Smooth muscle cell of the brain vasculature (primary cell): ENCODE data around the gene KLK14.
A peak's percentile ranks its signal among the peaks of the same experiment; 100 is the strongest.

Source experiments
- DNase-seq: peaks from one replicate; pipeline ENCODE4 v3.0.0-alpha.2; 2012; ENCODE audit warnings: low read depth, low spot score

The KLK14 gene

DNA sequence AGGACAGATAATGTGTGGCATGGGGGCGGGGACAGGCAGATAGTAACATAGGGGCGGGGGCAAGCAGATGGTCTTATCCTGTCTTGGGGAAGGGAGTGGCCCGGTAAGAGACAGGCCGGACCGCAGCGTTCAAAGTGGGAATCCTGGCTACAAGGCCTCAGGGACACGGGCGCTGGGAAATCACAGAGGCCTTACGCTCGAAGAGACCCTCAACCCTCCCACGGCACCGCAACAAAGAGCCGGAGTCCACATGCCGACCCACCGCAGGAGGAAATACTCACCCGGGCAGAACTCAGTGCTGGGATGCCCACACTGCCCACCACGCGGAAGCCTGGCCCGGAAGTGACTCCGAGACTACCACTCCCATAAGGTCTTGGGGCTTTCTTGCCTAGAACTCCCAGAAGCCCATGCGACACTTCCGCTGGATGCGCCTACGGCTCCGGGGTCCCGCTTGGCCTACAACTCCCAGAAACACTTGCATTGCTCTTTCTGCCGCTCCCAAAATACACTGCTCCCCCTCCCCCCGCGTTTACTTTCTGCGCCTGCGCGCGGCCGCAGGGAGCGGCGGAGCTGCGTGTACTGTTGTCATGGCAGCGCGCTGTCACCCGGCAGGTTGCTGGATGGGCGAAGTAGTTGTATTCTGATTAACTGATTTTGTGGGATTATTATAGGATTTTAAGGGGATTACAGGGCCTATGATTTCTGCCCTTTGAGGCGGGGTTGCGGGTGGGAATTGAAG, 25.5 kb upstream of the KLK14 start, which contains the start of gene CTU1:
CTU1 (minus strand) TSS at position 344 of the 739 bp plus-strand sequence. CDS start 3,840 bp downstream, outside the sequence.
- peak; percentile 98 for DNase-seq

DNA sequence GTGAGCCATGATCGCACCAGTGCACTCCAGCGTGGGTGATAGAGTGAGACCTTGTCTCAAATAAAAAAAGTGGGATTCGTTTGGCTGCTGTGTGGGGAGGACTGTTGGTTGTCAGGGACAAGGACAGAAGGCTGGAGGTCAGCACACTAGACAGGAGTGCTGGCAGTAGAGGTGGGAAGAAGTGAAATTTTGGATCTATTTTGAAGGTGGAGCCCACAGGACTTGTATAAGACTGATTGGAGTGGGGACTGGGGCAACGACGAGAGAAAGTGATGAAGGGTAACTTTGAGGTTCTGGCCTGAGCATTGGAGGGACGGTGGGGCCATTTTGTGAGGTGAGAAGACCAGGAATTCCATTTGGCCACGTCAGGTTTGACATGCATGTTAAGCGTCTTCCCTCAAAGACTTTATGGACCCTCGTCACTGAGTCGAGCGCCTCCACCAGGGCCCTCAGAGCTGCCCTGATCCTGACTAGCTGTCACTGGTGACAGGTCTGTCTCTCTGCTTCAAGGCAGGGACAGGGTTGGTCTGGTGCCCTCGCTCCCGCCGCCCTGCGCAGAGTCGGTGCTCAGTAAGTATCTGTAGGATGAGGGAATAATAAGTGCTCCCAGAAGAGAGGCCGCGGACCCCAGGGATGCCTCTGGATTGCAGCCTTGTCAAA, 24.8 kb upstream of the KLK14 start:
- DNase-seq, result no peak

DNA sequence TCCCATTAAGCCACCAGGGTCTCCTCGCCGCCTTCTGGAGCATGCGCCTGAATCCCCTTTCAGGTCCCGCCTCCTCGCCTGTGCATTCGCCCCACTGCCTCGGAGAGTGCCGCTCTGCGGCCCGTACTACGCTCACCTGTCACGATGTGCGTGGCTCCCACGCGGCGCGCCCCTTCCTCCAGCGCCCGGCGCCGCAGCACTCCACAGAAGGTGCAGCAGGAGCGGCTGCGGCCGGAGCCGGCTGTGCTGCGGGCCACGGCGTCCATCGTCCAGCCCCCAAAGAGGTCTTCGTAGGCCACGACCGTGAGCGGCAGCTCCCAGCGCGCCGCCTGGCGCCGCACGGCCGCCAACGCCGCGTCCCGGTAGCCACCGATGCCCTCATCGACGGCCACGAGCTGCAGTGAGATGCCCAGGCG, 21.2 kb upstream of the KLK14 start:
- DNase-seq, result no peak

DNA sequence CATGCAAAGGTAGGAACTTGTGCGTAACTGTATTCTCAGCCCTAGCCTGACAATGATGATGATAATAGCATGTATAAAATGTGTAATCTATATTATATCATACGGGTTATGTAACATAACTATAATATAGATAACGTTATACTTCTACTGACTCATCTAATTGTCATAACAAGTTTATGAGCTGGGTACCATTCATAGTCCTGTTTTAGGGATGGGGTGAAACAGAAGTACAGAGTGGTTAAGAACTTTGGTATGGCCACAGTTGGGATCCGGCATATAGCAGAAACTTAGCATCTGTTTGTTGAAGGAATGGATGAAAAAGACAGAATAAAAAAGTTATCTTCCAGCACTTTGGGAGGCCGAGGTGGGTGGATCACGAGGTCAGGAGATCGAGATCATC, 20.3 kb upstream of the KLK14 start:
- DNase-seq, result no peak

DNA sequence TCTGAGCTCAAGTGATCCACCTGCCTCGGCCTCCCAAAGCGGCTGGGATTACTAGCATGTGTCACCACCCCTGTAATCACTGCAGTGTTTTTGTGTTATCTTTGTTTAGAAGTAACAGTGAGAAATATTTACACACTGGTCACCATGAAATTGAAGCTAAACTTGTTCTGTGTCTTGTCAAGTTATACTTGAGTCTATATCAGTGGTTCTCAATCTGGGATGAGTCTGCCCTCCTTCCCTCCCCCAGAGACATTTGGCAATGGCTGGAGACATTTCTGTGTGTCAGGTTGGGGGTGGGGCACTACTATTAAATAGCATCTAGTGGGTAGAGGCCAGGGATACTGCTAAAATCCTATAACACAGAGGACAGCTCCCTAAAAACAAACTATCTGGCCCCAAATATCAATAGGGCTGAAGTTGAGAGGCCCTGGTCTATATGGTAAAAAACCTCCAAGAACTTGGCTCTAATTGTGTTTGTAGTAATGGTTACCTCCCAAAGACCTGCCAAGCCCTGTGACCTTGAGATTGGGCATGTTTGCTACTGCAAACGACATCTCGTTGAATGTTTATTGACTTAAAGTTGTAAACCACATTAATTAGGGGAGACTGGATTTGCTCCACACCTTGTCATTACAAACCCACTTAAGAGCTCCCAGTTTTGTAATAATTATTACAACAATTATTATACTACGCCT, 18.6 kb upstream of the KLK14 start:
- no peak for DNase-seq

DNA sequence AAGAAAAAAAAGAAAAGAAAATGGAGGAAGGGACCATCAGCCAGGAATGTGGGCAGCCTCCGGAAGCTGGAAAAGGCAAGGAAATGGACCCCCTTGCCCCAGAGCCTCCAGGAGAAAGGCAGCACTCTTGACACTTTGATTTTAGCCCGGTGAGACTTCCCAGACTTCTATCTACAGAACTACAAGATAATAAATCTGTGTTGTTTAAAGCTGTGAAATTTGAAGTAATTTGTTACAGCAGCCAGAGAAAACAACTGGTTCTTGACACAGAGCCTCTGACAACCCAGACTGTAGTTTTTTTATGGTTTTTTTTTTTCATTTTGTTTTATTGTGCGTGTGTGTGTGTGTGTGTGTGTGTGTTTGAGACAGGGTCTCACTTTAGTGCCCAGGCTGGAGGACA, 17.9 kb upstream of the KLK14 start:
- no peak for DNase-seq

DNA sequence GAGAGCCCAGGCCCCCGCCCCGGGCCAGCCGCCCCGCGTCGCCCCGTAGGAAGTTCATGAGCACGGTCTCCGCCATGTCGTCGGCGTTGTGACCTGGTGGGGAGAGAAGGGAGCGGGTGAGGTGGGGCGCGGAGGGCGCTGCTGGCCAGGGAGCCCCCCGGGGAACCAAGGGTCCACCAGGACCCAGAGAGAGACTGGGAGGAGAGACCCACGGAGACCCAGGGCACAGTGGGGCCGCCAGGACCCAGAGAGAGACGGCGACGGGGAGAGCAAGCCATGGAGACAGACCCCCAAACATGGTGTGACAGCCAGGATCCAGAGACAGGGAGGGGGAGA, 16.3 kb upstream of the KLK14 start:
- no peak for DNase-seq

DNA sequence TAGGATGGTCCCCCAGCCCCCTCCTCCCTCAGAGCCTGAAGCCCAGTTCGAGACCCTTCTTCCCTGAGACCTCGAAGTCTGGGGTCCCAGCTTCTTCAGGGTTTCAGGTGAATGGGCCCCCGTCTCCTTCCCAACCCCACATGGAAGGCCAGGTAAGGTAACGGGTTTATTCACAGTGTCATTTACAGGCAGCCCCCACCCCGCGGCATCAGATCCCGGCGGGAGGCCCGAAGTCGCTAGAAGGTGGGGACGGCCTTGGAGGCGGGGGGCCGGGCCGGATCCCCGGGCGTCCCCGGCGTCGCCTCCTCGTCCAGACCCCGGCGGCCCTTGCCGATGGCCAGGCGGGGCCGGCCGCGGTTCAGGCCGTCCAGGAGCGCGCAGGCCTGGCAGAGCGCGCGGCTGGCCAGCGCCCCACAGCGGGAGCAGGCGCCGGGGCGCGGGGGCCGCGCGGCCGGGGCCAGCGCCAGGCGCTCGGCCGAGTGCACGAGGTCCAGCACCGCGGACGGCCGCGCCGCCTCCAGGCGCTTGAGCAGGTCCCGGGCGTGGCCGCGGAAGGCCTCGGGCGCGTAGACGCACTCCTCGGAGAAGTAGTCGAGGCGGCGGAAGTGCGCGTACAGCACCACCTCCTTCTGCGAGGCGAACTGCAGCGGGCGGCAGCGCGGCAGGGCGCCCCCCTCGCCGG, 15.8 kb upstream of the KLK14 start:
- no peak for DNase-seq

DNA sequence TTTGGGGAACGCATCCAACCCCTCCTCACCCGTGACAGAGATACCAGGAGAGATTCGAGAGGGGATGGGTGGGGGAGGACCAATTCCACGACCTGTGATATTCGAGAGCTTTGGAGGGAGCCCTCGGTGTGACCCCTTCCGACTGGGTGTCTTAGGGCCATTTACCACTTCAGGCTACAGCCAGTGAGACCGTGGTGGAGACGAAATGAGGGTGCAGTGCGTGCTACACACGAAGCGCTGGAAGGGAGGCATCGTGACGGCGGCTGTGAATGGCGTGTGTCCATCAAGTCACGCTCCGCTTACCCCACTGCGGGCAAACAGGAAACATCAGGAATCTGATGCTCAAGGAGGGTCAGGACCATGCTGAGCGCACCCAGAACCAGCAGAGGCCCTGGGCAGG, 15.1 kb upstream of the KLK14 start:
- no peak for DNase-seq

DNA sequence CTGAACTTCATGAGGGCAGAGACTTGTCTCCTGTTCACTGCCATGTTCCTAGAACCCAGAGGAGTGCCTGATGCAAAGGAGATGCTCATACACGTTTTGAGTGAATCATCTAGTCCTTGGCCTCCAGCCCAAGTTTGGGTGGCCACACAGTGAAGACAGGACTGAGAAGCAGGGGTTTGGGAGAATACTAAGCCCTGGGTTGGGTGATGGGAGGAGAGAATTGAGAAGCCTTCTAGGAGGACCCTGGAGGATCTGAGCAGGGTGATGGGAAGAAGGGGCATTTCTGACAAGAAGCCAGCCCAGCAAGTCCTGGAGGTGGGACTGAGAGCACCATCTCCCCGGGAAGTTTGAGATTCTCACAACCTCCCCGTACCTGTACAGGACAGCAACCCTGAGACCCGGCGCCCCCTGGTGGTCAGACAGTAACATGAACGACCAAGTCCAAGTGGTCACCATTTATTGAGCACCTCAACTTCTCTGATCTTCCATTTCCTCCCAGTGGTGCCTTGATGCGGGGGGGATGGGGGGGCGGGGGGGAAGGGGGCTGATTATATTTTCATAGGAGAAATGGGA, 14.6 kb upstream of the KLK14 start:
- DNase-seq, result no peak

DNA sequence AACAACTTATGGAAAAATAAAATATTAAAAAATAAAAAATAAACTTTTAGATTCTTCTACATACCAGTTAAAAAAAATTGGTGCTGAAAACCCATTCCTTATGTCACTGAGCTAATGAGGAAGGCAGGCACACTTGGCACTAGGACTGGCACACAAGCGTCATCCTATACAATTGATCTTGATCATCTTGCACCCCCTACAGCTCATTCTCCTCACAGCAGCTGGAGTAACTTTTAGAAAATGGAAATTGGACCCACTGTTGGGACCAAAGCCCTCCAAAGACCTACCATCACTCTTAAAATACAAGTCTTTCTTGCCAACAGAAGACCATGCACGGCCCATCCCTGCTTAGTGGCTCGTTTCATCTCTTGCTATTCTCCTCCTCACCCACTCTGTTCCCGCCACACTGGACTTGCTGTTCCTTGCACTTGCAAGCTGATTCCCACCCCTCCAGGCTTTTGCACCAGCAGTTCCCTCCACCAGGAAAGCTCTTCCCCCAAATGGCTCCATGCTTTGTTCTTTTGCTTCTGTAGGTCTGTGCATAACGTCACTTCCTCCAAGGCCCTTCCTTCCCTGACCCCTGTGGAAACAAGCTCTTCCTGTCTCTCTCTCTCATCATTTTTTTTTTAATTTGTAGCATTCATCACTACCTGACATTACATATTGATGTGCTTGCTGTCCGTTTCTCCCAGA, 13.9 kb upstream of the KLK14 start:
- no peak for DNase-seq

DNA sequence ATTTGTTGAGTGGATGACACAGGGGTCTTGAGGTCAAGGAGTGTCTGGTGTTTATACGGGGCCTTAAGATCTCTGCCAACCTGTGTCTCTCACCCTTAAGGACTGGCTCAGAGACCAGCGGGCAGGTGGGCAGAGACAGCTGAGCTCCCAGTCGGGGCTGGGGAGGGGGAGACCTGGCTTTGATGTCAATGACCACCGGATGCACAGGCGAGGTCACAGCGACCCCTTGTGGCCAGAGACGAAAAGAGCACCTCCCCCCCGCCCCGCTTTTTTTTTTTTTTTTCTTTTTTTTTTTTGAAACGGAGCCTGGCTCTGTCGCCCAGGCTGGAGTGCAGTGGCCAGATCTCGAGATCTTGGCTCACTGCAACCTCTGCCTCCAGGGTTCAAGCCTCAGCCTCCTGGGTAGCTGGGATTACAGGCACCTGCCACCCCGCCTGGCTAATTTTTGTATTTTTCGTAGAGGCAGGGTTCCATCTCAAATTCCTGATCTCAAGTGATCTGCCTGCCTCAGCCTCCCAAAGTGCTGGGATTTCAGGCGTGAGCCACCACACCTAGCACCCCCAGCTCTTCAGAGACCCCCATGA, 12.1 kb upstream of the KLK14 start:
- no peak for DNase-seq

DNA sequence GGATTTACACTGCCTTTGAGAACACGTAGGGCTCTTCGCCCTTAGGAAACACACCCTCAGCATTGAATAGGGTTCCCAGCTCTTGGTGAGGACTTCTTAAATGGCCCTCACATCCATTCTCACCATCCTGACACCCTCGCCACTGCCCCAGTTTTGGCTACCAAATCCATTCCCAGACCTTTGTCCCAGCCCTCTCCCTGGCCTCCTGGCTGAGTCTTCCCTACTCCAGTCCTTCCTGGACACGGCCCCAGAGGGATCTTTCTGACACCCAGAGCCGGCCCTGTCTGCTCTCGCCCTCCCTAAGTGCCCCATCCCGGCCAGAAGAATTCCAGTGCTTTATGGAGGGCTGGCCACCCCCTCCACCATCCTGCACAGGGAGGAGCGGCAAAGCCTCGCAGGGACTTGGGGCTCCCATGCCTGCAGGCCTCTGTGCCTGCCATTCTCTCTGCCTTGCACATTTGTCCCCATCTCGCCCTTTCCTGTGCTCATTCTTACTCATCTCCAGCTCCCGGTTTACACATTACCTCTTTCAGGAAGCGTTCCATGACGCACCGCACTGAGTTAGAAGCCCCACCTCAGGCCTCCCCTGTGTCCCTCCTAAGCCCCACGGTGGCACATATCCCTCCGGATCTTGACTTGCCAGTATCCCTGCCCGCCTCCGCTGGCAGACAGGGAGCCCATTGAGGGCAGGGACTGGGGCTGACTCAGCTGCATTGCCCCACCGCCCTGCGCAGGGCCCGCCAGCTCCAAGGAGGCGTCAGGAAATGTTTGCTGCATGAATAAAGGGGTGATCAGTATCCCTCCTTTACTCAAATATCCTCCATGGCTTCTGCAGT, 11.0 kb upstream of the KLK14 start:
- no peak for DNase-seq

DNA sequence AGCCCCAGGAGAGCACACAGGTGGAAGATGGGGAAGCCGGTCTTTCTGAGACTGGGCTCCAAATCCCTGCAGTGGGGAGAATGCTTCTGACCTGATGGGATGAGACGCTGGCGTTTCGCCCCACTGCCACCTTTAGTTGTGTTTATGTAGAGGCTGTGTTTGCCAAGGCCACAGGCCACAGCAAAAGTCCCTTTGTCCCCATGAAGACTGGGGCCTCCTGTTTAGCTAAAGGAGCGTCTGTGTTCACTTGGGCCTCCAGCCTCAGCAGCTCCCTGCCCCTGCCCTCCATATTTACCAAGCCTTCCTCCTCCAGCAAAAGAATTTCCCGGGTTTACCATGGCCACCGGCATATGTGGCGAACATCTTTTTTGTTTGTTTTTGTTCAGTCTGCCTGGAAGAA, 10.4 kb upstream of the KLK14 start:
- no peak for DNase-seq

DNA sequence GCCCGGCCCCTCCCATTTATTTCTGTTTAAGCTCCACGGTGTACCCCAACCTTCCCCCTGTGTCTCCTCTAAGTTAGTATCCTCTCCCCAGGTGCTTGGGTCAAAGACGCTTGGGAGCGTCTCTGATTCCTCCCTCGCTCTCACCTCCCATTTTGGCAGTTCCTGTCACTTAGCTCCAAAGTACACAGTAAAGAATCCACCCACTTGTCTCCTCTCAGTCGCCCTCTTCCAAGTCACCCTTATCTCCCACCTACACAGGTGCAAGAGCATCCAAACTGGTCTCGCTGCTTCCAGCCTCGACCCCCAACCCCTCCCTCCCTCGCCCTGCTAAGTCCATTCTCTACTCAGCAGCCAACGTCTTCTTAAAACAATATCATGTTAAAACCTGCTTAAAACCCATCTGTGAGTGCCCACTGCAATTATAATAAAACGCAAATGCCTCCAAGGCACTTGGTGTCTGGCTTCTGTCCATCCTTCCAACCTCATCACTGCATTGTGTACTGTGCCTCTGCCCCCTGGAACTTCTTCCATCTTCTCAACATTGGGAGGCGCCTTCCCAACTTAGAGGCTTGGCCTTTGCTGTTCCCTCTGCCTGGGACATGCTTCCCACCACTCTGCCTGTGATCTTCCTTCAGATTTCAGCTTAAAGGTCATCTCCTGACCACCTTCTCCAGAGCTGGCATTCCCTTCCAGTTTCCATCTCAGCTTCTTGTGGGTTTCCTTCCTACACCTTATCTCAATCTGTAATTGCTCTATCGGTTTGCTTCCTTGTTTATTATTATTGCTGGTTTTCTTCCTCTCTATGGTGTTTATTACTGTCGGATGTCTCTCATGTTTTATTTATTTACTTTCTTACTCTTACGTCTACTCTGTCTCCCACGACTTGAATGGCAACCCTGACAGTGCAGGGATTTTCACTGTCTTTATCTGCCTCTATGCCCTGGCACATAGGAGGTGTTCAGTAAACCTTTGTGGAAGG, 9.5 kb upstream of the KLK14 start:
- DNase-seq, result no peak

DNA sequence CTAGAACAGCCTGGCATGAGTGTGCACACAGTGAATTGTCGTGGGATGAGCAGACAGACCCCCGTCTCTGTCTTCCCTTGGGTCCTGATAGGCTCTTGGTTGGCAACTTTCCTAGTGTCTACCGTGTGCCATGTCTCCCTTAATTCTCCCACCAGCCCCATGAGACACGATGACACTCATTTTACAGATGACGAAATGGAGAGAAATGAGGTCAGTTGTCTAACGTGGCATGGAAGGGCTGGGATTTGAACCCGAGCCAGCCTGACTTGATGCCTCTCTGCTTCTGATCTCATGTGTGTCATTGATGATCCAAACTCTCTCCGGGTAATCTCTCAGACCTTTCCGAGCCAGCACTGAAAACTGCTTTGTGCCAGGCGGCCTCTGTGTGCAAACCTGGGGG, 8.4 kb upstream of the KLK14 start:
- no peak for DNase-seq

DNA sequence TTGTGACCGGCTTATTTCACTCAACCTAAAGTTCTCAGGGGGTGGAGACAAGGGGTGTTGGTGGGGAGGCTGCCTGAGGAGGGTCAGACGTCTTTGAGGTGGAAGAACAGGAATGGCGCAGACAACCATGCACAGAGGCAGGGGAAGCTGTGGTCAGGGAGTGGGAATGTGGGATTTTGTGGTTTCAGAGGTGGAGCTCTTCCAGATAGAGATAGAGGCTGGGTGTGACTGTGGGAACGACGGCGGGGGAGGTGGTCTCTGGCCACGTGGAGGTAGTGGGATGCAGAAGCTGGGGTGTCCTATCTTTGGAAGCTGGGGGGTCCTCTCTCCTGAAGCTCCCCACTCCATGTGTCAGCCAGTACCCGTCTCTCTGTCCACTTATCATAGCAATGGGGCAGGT, 7.8 kb upstream of the KLK14 start:
- no peak for DNase-seq

DNA sequence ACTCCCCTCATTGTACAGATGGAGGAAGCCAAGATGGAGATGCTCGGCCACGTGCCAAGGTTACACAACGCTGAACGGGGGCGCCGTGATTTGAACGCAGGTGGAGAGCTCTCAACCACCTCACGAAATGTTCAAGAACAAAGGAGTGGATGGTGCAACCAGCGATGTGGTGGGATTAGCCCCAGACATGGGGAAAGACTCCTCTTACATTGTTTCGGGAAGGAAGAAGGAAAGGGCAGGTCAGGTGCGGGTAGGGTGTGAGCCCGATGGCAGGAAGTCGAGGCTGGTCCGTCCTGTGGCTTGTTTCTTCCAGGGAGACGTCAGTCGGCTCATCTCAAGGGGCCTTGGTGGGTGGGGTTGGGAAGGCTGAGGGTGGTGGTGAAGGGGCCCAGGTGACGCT, 7.1 kb upstream of the KLK14 start:
- DNase-seq, result no peak
